ENCODE results near the gene PURB. TPM values are rescaled to one million over a fixed set of nuclear protein-coding genes. Genes with fewer than 3 reads are reported as not detected.
"Not testable (repeated sequence)": the region's sequence is repeated elsewhere in the genome, so short reads cannot be mapped to it uniquely, and the experiment has no call there.

PURB gene
- total RNA-seq, 4 donors from 2014 or later = 16.4 to 27.7 (median 21.5) TPM

- H3K4me1 ChIP-seq = peaks cover 24 to 75% (median 50%) of the 10 kb centered on the region in 3 donors
- peaks cover 0 to 10% (median 0%) of the 10 kb centered on the region in 3 donors for H3K36me3 ChIP-seq
- no peak for DNase-seq
- TF ChIP-seq CTCF (IDR thresholded peaks at IDR 0.05) (no peak), POLR2A (IDR thresholded peaks at IDR 0.05) (no peak)
- WGBS, 2 donors = 4 to 16% methylated on average over 1 of the region's 1 CpG
- no peaks in the 10 kb centered on the region for H3K27me3 ChIP-seq
- no peaks in the 10 kb centered on the region for H3K9me3 ChIP-seq
- peak overlapping the region in 1 of 4 donors; percentile 13 for H3K27ac ChIP-seq
- intact Hi-C loops (cut with DNase I) = no loop called here
- H3K4me3 ChIP-seq = peak overlapping the region in 2 of 4 donors; percentile 15 to 96
These were observed 4.2 kb downstream of the PURB start for GRCh38 chr7:44881066-44881600.

- Histone ChIP-seq H3K4me3 (peak overlapping the region in 2 of 4 donors; percentile 9 to 96), H3K27me3 (no peaks in the 10 kb centered on the region), H3K4me1 (peaks cover 24 to 70% (median 47%) of the 10 kb centered on the region in 3 donors), H3K36me3 (peaks cover 0 to 10% (median 0%) of the 10 kb centered on the region in 3 donors), H3K9me3 (no peaks in the 10 kb centered on the region), H3K27ac (peak overlapping the region in 1 of 4 donors; percentile 13)
- TF ChIP-seq CTCF (IDR thresholded peaks at IDR 0.05) (no peak), POLR2A (IDR thresholded peaks at IDR 0.05) (no peak)
- DNase-seq = no peak
- intact Hi-C loops (cut with DNase I) = no loop called here
- WGBS, 2 donors = 26 to 30% methylated on average over 4 of the region's 4 CpGs
These were observed 4.9 kb downstream of the PURB start for GRCh38 chr7:44880317-44881018.

GRCh38 chr7:44876393-44876792, 8.9 kb downstream of the PURB start:
- H3K9me3 ChIP-seq = no peaks in the 10 kb centered on the region
- H3K4me3 ChIP-seq = no peak overlapping the region
- peaks cover 0 to 10% (median 0%) of the 10 kb centered on the region in 3 donors for H3K36me3 ChIP-seq
- no peak overlapping the region for H3K27ac ChIP-seq
- peaks cover 3 to 37% (median 20%) of the 10 kb centered on the region in 3 donors for H3K4me1 ChIP-seq
- intact Hi-C loops (cut with DNase I) = no loop called here
- TF ChIP-seq CTCF (IDR thresholded peaks at IDR 0.05) (no peak), POLR2A (IDR thresholded peaks at IDR 0.05) (no peak)
- no peaks in the 10 kb centered on the region for H3K27me3 ChIP-seq
- 61 to 88% methylated on average over 4 of the region's 4 CpGs for WGBS, 2 donors
- no peak for DNase-seq

- H3K9me3 ChIP-seq = no peaks in the 10 kb centered on the region
- 87 to 91% methylated on average over 7 to 11 of the region's 11 CpGs for WGBS, 2 donors
- no peaks in the 10 kb centered on the region for H3K27me3 ChIP-seq
- DNase-seq = no peak
- H3K36me3 ChIP-seq = peaks cover 0 to 6% (median 0%) of the 10 kb centered on the region in 3 donors
- intact Hi-C loops (cut with DNase I) = no loop called here
- peaks cover 0 to 26% (median 11%) of the 10 kb centered on the region in 3 donors for H3K4me1 ChIP-seq
- no peak overlapping the region for H3K27ac ChIP-seq
- no peak for TF ChIP-seq CTCF (IDR thresholded peaks at IDR 0.05)
- H3K4me3 ChIP-seq = no peak overlapping the region
These were observed 10.1 kb downstream of the PURB start for GRCh38 chr7:44875241-44875640.

GRCh38 chr7:44872787-44873186, 12.5 kb downstream of the PURB start:
- Histone ChIP-seq H3K27me3 (no peaks in the 10 kb centered on the region), H3K4me1 (peaks cover 0 to 9% (median 0%) of the 10 kb centered on the region in 3 donors), H3K4me3 (no peak overlapping the region), H3K27ac (no peak overlapping the region), H3K9me3 (no peaks in the 10 kb centered on the region), H3K36me3 (no peaks in the 10 kb centered on the region)
- WGBS, 2 donors = 80 to 87% methylated on average over 1 of the region's 1 CpG
- intact Hi-C loops (cut with DNase I) = no loop called here
- DNase-seq = no peak
- TF ChIP-seq POLR2A (IDR thresholded peaks at IDR 0.05) (no peak), CTCF (IDR thresholded peaks at IDR 0.05) (no peak)

GRCh38 chr7:44871918-44872317, 13.4 kb downstream of the PURB start:
- H3K27ac ChIP-seq; H3K36me3 ChIP-seq; H3K4me3 ChIP-seq; H3K9me3 ChIP-seq; H3K27me3 ChIP-seq; intact Hi-C loops (cut with DNase I); DNase-seq: not testable (repeated sequence)
- WGBS, 2 donors = no CpG with 5 or more reads among the region's 23 CpGs
- peaks cover 0 to 11% (median 0%) of the 10 kb centered on the region in 3 donors for H3K4me1 ChIP-seq

- intact Hi-C loops (cut with DNase I); H3K4me3 ChIP-seq; H3K9me3 ChIP-seq; DNase-seq; H3K27ac ChIP-seq; H3K27me3 ChIP-seq; H3K36me3 ChIP-seq; H3K4me1 ChIP-seq: not testable (repeated sequence)
- WGBS, 2 donors = 95 to 100% methylated on average over 2 to 4 of the region's 29 CpGs
These were observed 14.6 kb downstream of the PURB start for GRCh38 chr7:44870780-44871179.

GRCh38 chr7:44870336-44870735, 15.0 kb downstream of the PURB start:
- H3K27me3 ChIP-seq; H3K36me3 ChIP-seq; intact Hi-C loops (cut with DNase I); H3K27ac ChIP-seq; DNase-seq; H3K4me1 ChIP-seq; H3K9me3 ChIP-seq; H3K4me3 ChIP-seq: not testable (repeated sequence)
- 75 to 81% methylated on average over 3 of the region's 3 CpGs for WGBS, 2 donors

Measured in esophagus squamous epithelium (tissue), 5 donors.